SK-N-MC (cell line): Measurements from ENCODE around the gene TIPRL.
"Not testable (repeated sequence)": the region's sequence is repeated elsewhere in the genome, so short reads cannot be mapped to it uniquely, and the experiment has no call there.

Source experiments
- DNase-seq: peaks from one replicate; pipeline ENCODE4 v3.0.0-alpha.2; 2011; ENCODE audit warnings: low read depth, low spot score
- H3K27ac ChIP-seq: fragments of 200-600 bp; sonication (generic); 2 replicates; pipeline ENCODE4 v1.5.1; 2016; ENCODE audit warnings: mixed run types
- H3K36me3 ChIP-seq: fragments of 200-600 bp; sonication (generic); 2 replicates; pipeline ENCODE4 v1.6.1; 2017; ENCODE audit warnings: antibody characterized with exemption, low read length, mixed read lengths; ENCODE audit not compliant: insufficient read depth
- H3K4me3 ChIP-seq: fragments of 200-600 bp; sonication (generic); 2 replicates; pipeline ENCODE4 v1.5.1; 2016
- H3K9ac ChIP-seq: fragments of 200-600 bp; sonication (generic); 2 replicates; pipeline ENCODE4 v1.8.0; 2017; ENCODE audit warnings: mixed run types, mixed read lengths; ENCODE audit not compliant: insufficient read length
- H3K9me3 ChIP-seq: fragments of 200-600 bp; sonication (generic); 2 replicates; pipeline ENCODE4 v1.6.1; 2017; ENCODE audit warnings: low read depth, mild to moderate bottlenecking, antibody characterized with exemption, low read length, moderate library complexity, mixed read lengths
- EZH2 ChIP-seq: fragments of 200-600 bp; sonication (generic); IDR thresholded peaks from one replicate; pipeline ENCODE4 v1.6.1; 2017; ENCODE audit warnings: antibody characterized with exemption
- FOXP2 ChIP-seq: optimal IDR thresholded peaks from 2 replicates; pipeline ENCODE3; 2011; ENCODE audit warnings: mild to moderate bottlenecking, moderate library complexity; ENCODE audit not compliant: insufficient read depth; ENCODE audit errors: extremely low read length, control extremely low read depth
- POLR2AphosphoS5 ChIP-seq: IDR thresholded peaks from 2 replicates; pipeline ENCODE4 v1.6.1; 2012; ENCODE audit warnings: mild to moderate bottlenecking, low read depth, low read length, borderline replicate concordance

TIPRL gene

DNA sequence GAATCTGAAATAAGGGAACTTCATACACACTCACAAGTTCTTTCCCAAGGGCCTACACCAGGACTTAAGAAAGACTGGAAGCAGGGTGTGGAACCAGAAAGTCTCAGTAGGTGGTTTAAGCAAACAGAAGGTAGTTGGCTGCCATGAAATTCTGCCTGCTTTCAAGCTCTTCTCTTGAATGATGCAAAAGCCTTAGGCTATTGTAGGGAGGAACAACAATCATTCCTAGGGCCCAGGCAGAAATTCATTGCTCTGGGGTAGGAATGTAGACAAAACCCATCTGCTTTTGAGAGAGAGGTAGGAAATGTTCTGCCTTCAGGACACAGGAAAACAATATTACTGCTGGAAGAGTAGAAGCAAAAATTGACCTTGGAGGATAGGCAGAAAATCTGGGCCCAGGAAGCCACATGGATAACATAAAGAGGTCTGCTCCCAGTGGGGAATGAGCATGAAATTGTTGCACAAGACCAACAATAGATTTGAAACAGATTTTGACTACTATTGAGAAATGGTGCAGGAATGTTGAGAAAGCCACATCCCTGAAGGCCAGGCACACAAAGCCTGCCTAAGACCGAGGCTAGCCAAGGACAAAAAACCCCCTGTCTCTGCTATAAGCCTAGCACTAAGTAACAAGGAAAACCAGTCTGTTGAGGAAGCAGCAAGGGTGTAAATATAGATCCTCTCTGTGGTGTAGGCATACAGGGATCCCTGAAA lies 24.3 kb downstream of the TIPRL start:
- DNase-seq = no peak
- H3K27ac ChIP-seq = peak overlapping the region; percentile 77
- H3K36me3 ChIP-seq = peaks cover 50% of the 10 kb centered on the region
- TF ChIP-seq FOXP2 (no peak), POLR2AphosphoS5 (no peak), EZH2 (no peak)
- no peak overlapping the region for H3K4me3 ChIP-seq
- H3K9ac ChIP-seq = no peak overlapping the region
- H3K9me3 ChIP-seq = no peaks in the 10 kb centered on the region

DNA sequence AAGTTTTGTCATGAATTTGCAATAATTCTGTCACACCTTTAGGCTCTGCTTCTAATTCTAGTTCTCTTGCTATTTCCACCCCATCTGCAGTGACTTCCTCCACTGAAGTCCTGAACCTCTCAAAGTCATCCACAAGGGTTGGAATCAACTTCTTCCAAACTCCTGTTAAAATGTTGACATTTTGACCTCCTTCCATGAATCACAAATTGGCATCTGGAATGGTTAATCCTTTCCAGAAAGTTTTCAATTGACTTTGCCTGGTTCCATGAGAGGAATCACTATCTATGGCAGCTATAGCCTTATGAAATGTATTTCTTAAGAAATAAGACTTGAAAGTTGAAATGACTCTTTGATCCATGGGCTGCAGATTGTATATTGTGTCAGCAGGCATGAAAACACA lies 27.3 kb downstream of the TIPRL start:
- Histone ChIP-seq H3K27ac (no peak overlapping the region), H3K4me3 (no peak overlapping the region), H3K9me3 (no peaks in the 10 kb centered on the region), H3K9ac (no peak overlapping the region), H3K36me3 (peaks cover 24% of the 10 kb centered on the region)
- no peak for DNase-seq
- TF ChIP-seq POLR2AphosphoS5 (no peak), EZH2 (no peak), FOXP2 (no peak)

DNA sequence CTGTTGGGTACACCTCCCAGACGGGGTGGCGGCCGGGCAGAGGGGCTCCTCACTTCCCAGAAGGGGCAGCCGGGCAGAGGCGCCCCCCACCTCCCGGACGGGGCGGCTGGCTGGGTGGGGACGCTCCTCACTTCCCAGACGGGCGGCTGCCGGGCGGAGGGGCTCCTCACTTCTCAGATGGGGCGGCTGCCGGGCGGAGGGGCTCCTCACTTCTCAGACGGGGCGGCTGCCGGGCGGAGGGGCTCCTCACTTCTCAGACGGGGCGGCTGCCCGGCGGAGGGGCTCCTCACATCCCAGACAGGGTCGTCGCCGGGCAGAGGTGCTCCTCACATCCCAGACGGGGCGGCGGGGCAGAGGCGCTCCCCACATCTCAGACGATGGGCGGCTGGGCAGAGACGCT lies 28.9 kb downstream of the TIPRL start:
- peaks cover 11% of the 10 kb centered on the region for H3K36me3 ChIP-seq
- H3K9ac ChIP-seq, DNase-seq, H3K9me3 ChIP-seq, H3K27ac ChIP-seq, H3K4me3 ChIP-seq: not testable (repeated sequence)

DNA sequence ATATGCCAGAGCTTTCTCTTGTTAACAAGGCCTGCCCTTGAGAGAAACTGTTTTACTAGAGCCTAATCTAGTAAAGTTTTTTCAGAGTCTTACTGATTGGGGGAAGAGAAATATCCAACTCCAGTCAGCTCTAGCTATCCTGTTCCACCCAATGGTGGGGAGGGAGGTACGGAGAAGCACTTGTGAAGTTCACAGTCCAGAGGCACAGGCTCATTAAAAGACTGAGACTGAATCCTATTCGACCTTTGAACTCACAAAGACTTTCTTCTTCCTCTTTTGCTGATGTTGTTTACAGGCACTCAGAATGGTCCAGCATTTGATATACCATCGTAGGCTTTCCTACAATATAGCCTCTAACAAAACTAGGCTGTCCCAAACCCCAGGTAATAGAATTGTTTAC lies 31.6 kb downstream of the TIPRL start:
- DNase-seq = no peak
- no peak overlapping the region for H3K27ac ChIP-seq
- H3K9me3 ChIP-seq = no peaks in the 10 kb centered on the region; the same call in 1 of the 2 replicates
- no peaks in the 10 kb centered on the region; the same call in 1 of the 2 replicates for H3K36me3 ChIP-seq
- no peak overlapping the region for H3K9ac ChIP-seq
- TF ChIP-seq EZH2 = no peak
- no peak for TF ChIP-seq FOXP2
- no peak for TF ChIP-seq POLR2AphosphoS5
- no peak overlapping the region for H3K4me3 ChIP-seq

DNA sequence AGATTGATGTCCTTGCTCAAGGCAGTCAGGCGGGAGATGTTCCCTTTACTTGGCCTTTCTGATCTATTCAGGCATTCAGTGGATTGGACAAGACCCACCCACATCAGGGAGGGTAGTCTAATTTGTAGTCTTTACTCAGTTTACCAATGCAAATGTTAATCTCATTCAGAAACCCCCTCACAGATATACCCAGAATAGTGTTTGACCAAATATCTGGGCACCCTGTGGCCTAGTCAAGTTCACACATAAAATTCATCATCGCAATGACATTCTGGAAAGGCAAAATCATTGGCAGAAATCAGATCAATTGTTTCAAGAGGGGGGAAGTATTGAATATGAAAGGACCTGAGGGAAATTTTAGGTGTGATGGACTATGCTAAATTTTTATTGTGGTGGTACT lies 34.6 kb downstream of the TIPRL start:
- TF ChIP-seq EZH2 (no peak), POLR2AphosphoS5 (no peak), FOXP2 (no peak)
- H3K9me3 ChIP-seq = no peaks in the 10 kb centered on the region; the same call in 1 of the 2 replicates

DNA sequence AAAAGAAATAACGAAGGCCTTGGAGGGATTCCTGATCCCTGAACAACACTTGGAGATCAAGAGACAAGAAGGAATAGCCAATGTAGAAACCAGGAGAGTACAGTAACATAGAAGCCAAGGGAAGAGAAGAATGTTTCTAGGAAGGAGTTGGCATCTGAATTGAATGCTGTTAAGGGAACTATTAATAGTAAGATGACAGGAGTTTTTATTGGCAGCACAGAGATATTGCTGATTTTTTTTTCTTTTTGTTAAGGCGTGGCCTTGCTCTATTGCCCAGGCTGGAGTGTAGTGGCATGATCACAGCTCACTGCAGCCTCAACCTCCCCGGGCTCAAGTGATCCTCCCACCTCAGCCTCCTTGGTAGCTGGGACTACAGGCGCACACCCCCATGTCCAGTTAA lies 37.4 kb downstream of the TIPRL start:
- TF ChIP-seq POLR2AphosphoS5 (no peak), EZH2 (no peak)
- Histone ChIP-seq H3K9ac (no peak overlapping the region), H3K9me3 (no peaks in the 10 kb centered on the region; the same call in 1 of the 2 replicates), H3K36me3 (no peaks in the 10 kb centered on the region), H3K27ac (no peak overlapping the region), H3K4me3 (no peak overlapping the region)
- no peak for DNase-seq

More for the DNA sequence above, 34.6 kb downstream of the TIPRL start:
- H3K36me3 ChIP-seq = no peaks in the 10 kb centered on the region
- H3K27ac ChIP-seq = no peak overlapping the region
- DNase-seq = no peak
- no peak overlapping the region for H3K9ac ChIP-seq
- H3K4me3 ChIP-seq = no peak overlapping the region

DNA sequence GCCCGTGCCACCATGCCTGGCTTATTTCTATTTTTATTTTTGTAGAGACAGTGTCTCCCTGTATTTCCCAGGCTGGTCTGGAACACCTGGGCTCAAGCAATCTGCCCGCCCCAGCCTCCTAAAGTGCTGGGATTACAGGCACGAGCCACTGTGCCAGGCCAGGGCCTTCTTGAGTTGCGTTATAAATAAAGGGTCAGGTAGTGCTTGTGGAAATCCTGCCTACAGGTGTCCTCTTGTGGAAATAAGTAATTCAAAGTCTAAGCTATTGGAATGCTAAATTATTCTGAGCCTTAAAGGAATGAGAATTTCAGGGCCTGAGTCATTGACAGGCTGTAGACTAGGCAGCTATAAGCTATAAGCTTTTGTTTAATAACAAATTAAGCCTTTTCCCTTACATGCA lies 38.9 kb downstream of the TIPRL start:
- Histone ChIP-seq H3K4me3 (no peak overlapping the region), H3K36me3 (no peaks in the 10 kb centered on the region), H3K9me3 (no peaks in the 10 kb centered on the region), H3K27ac (no peak overlapping the region), H3K9ac (no peak overlapping the region)
- TF ChIP-seq FOXP2 = no peak
- no peak for TF ChIP-seq EZH2
- no peak for TF ChIP-seq POLR2AphosphoS5
- no peak for DNase-seq

DNA sequence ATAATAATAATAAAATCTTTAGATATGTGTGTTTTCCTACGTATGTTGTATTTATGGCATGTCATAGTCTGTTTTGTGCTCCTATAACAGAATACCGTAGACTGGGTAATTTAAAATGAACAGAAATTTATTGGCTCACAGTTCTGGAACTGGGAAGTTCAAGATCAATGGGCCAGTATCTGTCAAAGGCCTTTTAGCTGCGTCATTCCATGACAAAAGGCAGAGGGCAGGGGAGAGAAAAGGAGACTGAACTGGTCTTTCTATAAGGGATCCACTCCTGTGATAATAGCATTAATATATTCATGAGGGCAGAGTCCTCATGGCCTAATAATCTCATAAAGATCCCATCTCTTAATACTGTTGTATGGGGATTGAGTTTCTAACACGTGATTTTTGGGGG lies 39.9 kb downstream of the TIPRL start:
- TF ChIP-seq FOXP2 (no peak), POLR2AphosphoS5 (no peak), EZH2 (no peak)
- DNase-seq = no peak
- no peak overlapping the region for H3K4me3 ChIP-seq
- no peaks in the 10 kb centered on the region for H3K9me3 ChIP-seq
- H3K27ac ChIP-seq = no peak overlapping the region
- H3K9ac ChIP-seq = no peak overlapping the region
- H3K36me3 ChIP-seq = no peaks in the 10 kb centered on the region

DNA sequence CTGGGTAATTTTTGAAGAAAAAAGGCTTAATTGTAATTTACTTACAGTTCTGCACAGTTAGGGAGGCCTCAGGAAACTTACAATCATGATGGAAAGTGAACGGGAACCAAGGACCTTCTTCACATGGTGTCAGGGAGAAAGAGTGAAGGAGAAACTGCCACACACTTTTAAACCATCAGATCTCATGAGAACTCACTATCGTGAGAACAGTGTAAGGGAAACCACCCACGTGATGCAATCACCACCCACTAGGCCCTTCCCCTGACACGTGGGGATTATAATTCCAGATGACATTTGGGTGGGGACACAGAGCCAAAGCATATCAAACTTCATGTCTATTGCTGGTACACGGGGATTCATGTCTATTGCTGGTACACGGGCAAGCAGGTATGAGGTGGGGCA lies 41.7 kb downstream of the TIPRL start:
- Histone ChIP-seq H3K4me3 (no peak overlapping the region), H3K9ac (no peak overlapping the region), H3K27ac (no peak overlapping the region), H3K36me3 (no peaks in the 10 kb centered on the region), H3K9me3 (no peaks in the 10 kb centered on the region)
- TF ChIP-seq FOXP2 (no peak), EZH2 (no peak), POLR2AphosphoS5 (no peak)
- DNase-seq = no peak

DNA sequence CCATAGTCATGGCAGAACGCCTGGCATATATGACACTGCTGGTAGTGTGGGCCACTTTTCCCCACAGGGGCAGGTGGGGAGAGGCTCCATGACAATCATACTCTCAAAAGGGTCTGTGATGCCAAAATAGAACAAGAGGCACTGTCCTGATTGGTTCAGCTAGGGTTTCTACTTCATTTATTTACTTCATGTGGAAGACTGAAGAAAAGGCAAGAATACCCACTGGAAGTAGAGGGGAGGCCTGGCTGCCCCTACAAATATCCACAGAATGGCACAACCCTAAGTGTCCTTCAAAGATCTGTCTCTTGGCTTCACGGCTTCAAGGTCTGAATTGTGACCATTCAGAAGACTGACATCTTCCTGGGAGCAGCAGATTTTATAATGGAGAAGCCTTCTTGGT lies 42.5 kb downstream of the TIPRL start:
- Histone ChIP-seq H3K9me3 (no peaks in the 10 kb centered on the region), H3K9ac (no peak overlapping the region), H3K27ac (no peak overlapping the region), H3K36me3 (no peaks in the 10 kb centered on the region), H3K4me3 (no peak overlapping the region)
- no peak for DNase-seq
- TF ChIP-seq POLR2AphosphoS5 (no peak), FOXP2 (no peak)
